Measurements from ENCODE around the gene CADPS.

The CADPS gene

GRCh38 chr3:62732183-62732904 is 142.9 kb downstream of the CADPS start:
- no peak for DNase-seq

GRCh38 chr3:62727981-62728380 is 147.2 kb downstream of the CADPS start:
- DNase-seq, result no peak

GRCh38 chr3:62727536-62727935 is 147.7 kb downstream of the CADPS start:
- no peak for DNase-seq

GRCh38 chr3:62724503-62724902 is 150.7 kb downstream of the CADPS start:
- no peak for DNase-seq

GRCh38 chr3:62723914-62724217 is 151.3 kb downstream of the CADPS start:
- DNase-seq, result no peak

- no peak for DNase-seq
Observed at GRCh38 chr3:62723166-62723913, 151.9 kb downstream of the CADPS start.

GRCh38 chr3:62722344-62722743 is 152.9 kb downstream of the CADPS start:
- DNase-seq, result no peak

- DNase-seq, result no peak
Observed at GRCh38 chr3:62718515-62719320, 156.5 kb downstream of the CADPS start.

GRCh38 chr3:62718011-62718410 is 157.2 kb downstream of the CADPS start:
- DNase-seq, result no peak

- DNase-seq, result no peak
Observed at GRCh38 chr3:62712746-62713145, 162.5 kb downstream of the CADPS start.

- DNase-seq, result no peak
Observed at GRCh38 chr3:62710751-62711150, 164.5 kb downstream of the CADPS start.

- no peak for DNase-seq
Observed at GRCh38 chr3:62708638-62709373, 166.4 kb downstream of the CADPS start.

- no peak for DNase-seq
Observed at GRCh38 chr3:62705721-62706120, 169.5 kb downstream of the CADPS start.

GRCh38 chr3:62703451-62704167 is 171.6 kb downstream of the CADPS start:
- DNase-seq, result no peak

- no peak for DNase-seq
Observed at GRCh38 chr3:62700357-62700756, 174.9 kb downstream of the CADPS start.

- DNase-seq, result no peak
Observed at GRCh38 chr3:62699728-62700127, 175.5 kb downstream of the CADPS start.

- no peak for DNase-seq
Observed at GRCh38 chr3:62696011-62696410, 179.2 kb downstream of the CADPS start.

- DNase-seq, result no peak
Observed at GRCh38 chr3:62688812-62689211, 186.4 kb downstream of the CADPS start.

GRCh38 chr3:62688050-62688449 is 187.2 kb downstream of the CADPS start:
- no peak for DNase-seq

- no peak for DNase-seq
Observed at GRCh38 chr3:62686503-62687294, 188.5 kb downstream of the CADPS start.

GRCh38 chr3:62682826-62683225 is 192.4 kb downstream of the CADPS start:
- no peak for DNase-seq

GRCh38 chr3:62679988-62680387 is 195.2 kb downstream of the CADPS start:
- no peak for DNase-seq

Measured in activated CD4-positive, alpha-beta T cell treated with anti-CD3 and anti-CD28 coated beads, Interleukin-2, amount 50 U/mL, for 4 hours (primary cell).